ENCODE data around the gene RPL36. TPM values are rescaled to one million over a fixed set of nuclear protein-coding genes. Genes with fewer than 3 reads are reported as not detected.
A peak's percentile ranks its signal among the peaks of the same experiment; 100 is the strongest.
"Not testable (repeated sequence)": the region's sequence is repeated elsewhere in the genome, so short reads cannot be mapped to it uniquely, and the experiment has no call there.

RPL36 gene
- polyA plus RNA-seq, 1 donor from 2014 or later: 2,640 TPM

DNA sequence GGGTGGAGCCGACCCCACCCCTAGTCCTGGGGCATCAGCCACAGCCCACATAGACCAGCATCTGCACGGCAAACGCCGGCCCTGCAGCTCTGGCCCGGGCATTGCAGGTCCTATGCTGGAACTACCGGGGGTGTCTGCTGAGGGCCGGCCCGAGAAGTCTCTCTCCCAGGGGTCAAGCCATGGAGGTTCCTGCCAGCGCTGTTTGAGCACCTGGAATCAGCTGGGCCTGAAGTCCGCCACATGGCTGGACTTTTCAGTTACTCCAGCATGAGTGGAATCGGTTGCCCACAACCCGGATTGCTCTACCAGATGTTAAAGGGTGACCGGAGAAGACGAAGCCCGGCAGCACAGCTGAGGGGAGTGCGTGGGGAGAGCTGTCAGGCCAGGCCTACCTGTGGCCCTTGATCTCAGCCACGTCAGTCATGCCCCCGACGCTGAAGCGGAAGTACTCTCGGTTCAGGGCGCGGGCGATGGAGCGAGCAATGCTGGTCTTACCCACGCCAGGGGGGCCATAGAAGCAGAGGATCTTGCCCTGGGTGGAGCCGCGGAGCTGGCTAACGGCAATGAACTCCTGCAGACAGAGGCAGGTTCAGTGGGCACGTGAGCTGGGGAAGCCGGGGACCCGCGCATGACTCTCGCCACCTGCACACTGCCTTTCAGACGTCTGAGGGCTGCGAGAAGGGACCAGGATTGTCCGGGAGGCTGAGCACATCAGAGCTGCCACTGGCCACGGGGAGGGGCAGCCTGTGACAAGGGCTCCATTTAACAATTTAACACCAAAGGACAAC lies 8.7 kb downstream of the RPL36 start:
- Mint-ChIP-seq H3K36me3 (peaks cover 6% of the 10 kb centered on the region), H3K4me1 (peaks cover 3 to 5% (median 3%) of the 10 kb centered on the region in 3 donors), H3K4me3 (peak overlapping the region in 1 of 4 donors; percentile 80), H3K27ac (peak overlapping the region in 2 of 3 donors; percentile 46 to 95), H3K27me3 (no peaks in the 10 kb centered on the region), H3K9me3 (no peaks in the 10 kb centered on the region)

- Mint-ChIP-seq H3K9me3 (no peaks in the 10 kb centered on the region), H3K27ac (peak overlapping the region in 2 of 3 donors; percentile 57 to 78), H3K36me3 (peaks cover 7% of the 10 kb centered on the region), H3K4me1 (peaks cover 3 to 5% (median 3%) of the 10 kb centered on the region in 3 donors), H3K4me3 (no peak overlapping the region), H3K27me3 (no peaks in the 10 kb centered on the region)
Measured at GRCh38 chr19:5700455-5701092, 10.5 kb downstream of the RPL36 start.

DNA sequence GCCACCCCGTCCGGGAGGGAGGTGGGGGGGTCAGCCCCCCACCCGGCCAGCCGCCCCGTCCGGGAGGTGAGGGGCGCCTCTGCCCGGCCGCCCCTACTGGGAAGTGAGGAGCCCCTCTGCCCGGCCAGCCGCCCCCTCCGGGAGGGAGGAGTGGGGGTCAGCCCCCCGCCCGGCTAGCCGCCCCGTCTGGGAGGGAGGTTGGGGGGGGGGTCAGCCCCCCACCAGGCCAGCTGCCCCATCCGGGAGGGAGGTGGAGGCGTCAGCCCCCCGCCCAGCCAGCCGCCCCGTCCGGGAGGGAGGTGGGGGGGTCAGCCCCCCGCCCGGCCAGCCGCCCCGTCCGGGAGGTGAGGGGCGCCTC lies 11.9 kb downstream of the RPL36 start:
- H3K36me3 Mint-ChIP-seq: peaks cover 11% of the 10 kb centered on the region
- H3K4me3 Mint-ChIP-seq, H3K4me1 Mint-ChIP-seq, H3K27me3 Mint-ChIP-seq, H3K9me3 Mint-ChIP-seq, H3K27ac Mint-ChIP-seq: not testable (repeated sequence)

DNA sequence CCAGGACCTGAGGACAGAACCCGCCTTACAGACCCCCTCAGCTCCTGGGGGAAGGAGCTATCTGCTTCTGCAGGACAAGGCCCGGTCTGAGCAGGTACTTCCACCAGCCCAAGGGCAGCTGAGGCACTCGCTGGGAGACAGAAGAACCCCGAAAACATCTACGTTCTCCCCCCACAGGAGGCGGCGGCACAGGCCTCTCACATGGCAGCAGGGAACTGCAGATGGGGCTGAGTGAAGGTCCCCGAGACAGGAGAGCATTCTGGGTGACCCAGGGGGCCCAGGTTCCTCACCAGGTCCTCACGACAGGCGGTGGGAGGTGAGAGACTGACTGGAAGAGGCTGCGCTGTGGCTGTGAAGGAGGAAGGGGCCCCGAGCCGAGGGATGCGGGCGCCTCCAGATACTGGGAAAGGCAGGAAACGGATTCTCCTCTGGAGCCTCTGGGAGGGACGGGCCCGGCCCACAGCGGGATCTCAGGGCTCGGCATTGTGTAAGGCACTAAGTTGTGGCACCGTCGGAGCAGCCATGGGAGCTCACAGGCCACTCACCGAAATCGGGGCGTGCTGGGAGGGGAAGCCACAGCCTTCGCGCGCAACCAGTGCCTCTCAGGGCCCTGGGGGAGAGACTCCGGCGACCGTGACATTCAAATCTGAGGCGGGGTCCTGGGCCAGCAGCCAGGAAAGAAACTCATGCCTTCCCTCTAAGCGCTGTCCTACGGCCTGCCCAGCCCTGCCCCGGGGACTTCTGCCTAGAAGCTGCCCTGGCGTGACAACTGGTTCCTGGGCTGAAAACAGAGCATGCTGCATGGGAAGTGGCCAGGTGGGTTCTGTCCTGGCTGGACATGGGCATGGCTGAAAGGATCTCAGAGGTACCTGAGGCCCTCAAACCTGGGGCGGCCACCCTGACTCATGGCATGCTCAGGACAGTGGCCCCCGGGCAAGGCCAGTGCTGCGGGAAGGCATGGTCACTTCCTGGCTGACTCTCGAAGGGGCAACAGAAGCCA lies 14.0 kb downstream of the RPL36 start:
- Mint-ChIP-seq H3K36me3 (peaks cover 10% of the 10 kb centered on the region), H3K27me3 (no peaks in the 10 kb centered on the region), H3K4me1 (peaks cover 0 to under 1% (median 0%) of the 10 kb centered on the region in 3 donors), H3K4me3 (no peak overlapping the region), H3K27ac (peak overlapping the region in 1 of 3 donors; percentile 60), H3K9me3 (no peaks in the 10 kb centered on the region)

DNA sequence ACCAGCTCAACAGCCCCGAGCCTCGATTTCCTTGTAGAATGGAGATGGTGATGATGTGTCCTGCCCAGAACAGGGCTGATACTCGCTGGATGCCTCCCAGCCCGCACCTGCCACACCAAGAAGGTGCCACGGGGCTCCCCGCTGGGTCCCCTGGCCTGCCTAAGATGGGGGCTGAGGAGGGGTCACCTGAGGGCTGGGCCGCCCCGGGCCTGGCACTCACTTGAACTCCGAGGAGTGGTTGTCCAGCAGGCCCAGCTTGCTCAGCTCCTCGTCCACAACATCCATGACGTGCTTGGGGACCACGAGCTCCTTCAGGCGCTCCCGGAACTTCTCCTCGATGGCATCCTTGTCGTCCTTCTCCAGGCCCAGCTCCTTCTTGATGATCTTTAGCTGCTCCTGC lies 15.5 kb downstream of the RPL36 start:
- H3K9me3 Mint-ChIP-seq: no peaks in the 10 kb centered on the region
- no peaks in the 10 kb centered on the region for H3K4me1 Mint-ChIP-seq
- no peak overlapping the region for H3K4me3 Mint-ChIP-seq
- H3K27me3 Mint-ChIP-seq: no peaks in the 10 kb centered on the region
- H3K36me3 Mint-ChIP-seq: peaks cover 9% of the 10 kb centered on the region
- no peak overlapping the region for H3K27ac Mint-ChIP-seq

DNA sequence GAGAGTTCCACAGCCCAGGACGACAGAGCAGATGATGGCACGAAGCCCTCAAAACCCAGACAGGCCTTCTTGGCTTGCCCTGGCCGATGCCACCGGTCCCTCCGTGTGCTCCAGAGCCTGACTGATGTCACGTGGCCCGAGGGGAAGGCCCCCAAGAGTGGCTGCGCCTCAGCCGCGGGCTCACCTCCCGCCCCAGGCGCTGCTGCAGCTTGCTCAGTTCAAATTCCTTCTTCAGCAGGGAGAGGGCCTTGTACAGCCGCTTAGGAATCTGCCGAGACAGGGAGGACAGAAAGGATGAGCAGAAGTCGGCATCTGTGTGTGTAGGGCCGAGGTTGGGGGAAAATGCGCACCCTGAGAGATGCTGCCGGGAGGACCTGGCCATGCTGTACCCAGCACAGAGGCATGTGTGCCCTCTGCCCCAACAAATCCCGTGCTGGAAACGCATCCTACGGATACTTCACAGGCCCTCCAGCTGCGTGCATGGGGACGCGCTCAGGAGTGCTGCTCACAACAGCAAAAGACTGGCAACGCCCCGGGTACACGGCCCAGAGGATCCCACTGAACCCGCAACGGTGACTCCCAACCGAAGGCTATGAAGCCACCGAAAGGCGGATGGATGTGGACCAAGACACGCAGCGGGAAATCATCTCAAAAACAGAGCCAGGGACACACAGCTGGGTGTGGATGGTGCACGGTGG lies 16.9 kb downstream of the RPL36 start:
- H3K36me3 Mint-ChIP-seq: peaks cover 8% of the 10 kb centered on the region
- no peaks in the 10 kb centered on the region for H3K27me3 Mint-ChIP-seq
- H3K4me1 Mint-ChIP-seq: no peaks in the 10 kb centered on the region
- H3K4me3 Mint-ChIP-seq: no peak overlapping the region
- H3K27ac Mint-ChIP-seq: peak overlapping the region in 2 of 3 donors; percentile 39 to 78
- H3K9me3 Mint-ChIP-seq: no peaks in the 10 kb centered on the region

DNA sequence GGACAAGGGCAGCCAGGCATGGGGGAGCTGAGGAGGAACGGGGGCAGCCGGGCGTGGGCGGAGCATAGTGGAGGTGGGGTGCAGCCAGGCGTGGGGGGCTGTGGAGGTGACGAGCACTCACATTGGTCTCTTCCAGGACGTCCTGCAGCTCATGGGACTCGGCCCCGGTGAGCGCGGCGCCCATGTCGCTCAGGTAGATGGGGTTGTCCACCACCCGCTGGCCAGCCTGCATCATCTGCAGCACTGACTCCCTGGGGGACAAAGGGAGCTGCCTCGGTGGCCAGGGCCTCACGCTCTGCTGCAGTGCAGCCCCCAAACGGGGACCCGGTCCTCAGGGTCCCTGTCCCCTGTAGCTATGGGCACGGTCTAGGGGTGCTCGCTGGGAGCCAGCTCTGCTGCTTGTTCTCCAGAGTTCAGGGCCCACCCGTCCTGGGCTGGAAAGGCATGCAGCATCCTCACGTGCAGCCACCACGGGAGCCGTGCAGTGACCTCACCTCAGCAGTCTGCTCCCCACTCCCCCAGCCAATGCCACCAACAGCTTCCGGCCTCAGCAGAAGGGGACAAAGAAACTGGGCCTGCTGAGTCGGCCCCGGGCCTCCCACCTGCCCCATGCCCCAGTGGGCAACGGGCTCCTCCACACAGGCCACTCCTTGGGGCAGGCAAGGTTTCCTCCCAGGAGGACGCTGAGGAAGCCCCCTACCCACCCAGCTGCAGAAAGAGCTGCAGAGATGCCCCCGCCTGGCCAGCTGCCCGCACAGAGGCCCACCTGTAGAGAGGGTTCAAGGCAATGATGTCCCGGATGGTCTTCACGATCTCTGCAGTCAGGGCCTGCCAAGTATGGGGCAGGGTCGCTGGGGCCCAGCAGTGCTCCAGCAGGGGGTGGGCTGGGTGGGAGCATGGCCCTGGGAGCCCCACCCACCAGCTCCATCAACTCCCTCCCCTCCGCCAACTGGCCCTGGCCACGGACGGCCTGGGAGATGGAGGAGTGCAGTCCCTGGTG lies 17.8 kb downstream of the RPL36 start:
- Mint-ChIP-seq H3K4me3 (no peak overlapping the region), H3K4me1 (no peaks in the 10 kb centered on the region), H3K27me3 (no peaks in the 10 kb centered on the region), H3K36me3 (peaks cover 8% of the 10 kb centered on the region), H3K9me3 (no peaks in the 10 kb centered on the region), H3K27ac (peak overlapping the region in 1 of 3 donors; percentile 78)

DNA sequence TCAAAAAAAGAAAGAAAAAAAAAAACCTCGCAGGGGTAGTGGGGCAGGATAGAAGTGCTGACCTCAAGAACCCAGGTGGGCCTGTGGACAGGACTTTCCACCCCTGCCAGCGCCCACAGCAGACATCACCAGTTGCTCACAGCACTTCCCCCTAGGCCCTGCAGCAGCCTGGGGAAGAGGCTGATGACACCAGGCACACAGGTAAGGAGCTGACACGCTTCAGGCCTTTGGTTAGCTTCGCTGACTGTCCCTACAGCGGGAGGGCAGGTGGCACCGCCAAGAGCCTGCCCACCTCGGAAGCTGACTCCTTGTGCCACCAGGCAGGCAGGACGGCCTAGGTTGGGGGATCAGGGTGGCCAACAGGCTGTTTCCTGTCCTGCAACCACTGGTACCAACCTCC lies 20.9 kb downstream of the RPL36 start:
- Mint-ChIP-seq H3K27me3 (no peaks in the 10 kb centered on the region), H3K27ac (no peak overlapping the region), H3K4me1 (no peaks in the 10 kb centered on the region), H3K9me3 (no peaks in the 10 kb centered on the region), H3K36me3 (peaks cover 3% of the 10 kb centered on the region), H3K4me3 (no peak overlapping the region)

- no peaks in the 10 kb centered on the region for H3K36me3 Mint-ChIP-seq
- H3K27me3 Mint-ChIP-seq: no peaks in the 10 kb centered on the region
- no peaks in the 10 kb centered on the region for H3K4me1 Mint-ChIP-seq
- H3K27ac Mint-ChIP-seq: no peak overlapping the region
- no peaks in the 10 kb centered on the region for H3K9me3 Mint-ChIP-seq
- H3K4me3 Mint-ChIP-seq: no peak overlapping the region
Measured at GRCh38 chr19:5711713-5712161, 21.6 kb downstream of the RPL36 start.

- Mint-ChIP-seq H3K36me3 (no peaks in the 10 kb centered on the region), H3K9me3 (no peaks in the 10 kb centered on the region)
Measured at GRCh38 chr19:5713228-5713627, 23.1 kb downstream of the RPL36 start.

DNA sequence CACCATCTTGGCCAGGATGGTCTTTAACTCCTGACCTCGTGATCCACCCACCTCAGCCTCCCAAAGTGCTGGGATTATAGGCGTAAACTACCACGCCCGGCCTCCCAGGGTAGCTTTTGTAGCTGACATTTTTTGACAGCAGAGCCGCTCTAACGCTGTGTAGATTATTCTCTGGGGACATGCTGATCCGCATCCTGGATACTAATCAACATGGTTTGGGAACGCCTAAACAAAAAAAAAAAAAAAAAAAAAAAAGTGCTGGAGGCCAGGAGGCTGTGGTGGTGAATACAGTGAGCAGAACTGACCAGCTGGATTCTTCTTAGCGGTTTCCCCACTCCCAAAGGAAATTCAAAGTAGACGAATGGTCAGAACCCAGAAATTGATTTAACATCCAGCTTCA lies 24.7 kb downstream of the RPL36 start:
- Mint-ChIP-seq H3K27ac (no peak overlapping the region), H3K9me3 (no peaks in the 10 kb centered on the region), H3K4me3 (no peak overlapping the region), H3K36me3 (no peaks in the 10 kb centered on the region), H3K27me3 (no peaks in the 10 kb centered on the region), H3K4me1 (peaks cover 9 to 17% (median 11%) of the 10 kb centered on the region in 3 donors)

More at GRCh38 chr19:5713228-5713627, 23.1 kb downstream of the RPL36 start:
- no peak overlapping the region for H3K4me3 Mint-ChIP-seq
- no peaks in the 10 kb centered on the region for H3K27me3 Mint-ChIP-seq
- peaks cover 0 to 7% (median 0%) of the 10 kb centered on the region in 3 donors for H3K4me1 Mint-ChIP-seq
- no peak overlapping the region for H3K27ac Mint-ChIP-seq

DNA sequence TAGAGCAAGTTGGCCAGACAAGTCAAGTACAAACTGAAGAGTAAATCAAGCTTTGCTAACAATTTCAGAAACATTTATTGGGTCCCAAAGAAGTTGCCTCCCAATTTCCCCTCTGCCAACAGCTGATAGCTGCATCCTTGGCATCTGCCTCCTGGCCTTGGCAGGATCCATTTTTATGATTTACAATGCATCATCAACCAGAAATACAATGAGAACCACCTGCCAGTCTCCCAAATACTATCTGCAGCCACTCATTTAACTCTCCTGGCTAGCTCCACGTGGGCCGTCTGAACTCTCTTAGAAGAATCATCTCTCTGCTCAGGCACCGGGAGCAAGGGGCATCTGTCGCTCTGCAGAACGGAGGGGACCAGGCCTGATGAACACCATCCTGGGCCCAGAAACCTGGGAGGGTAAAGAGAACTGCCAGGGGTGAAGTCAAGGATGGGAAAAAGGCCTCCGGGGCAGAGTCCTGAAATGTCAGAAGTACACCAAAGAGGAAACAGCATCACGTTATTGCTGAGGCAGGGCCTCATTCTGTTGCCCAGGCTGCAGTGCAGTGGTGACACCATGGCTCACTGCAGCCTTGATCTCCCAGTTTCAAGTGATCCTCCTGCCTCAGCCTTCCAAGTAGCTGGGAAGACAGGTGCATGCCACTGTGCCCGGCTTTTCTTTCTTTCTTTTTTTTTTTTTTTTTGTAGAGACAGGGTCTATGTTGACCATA lies 27.3 kb downstream of the RPL36 start:
- Mint-ChIP-seq H3K9me3 (no peaks in the 10 kb centered on the region), H3K36me3 (no peaks in the 10 kb centered on the region), H3K27me3 (no peaks in the 10 kb centered on the region), H3K4me1 (peaks cover 13 to 17% (median 17%) of the 10 kb centered on the region in 3 donors), H3K4me3 (peak overlapping the region in 2 of 4 donors; percentile 75 to 79), H3K27ac (peak overlapping the region in 2 of 3 donors; percentile 73 to 80)

GRCh38 chr19:5718037-5718578 lies 28.0 kb downstream of the RPL36 start:
- H3K27ac Mint-ChIP-seq: peak overlapping the region in 2 of 3 donors; percentile 80 to 99
- peaks cover 13 to 17% (median 17%) of the 10 kb centered on the region in 3 donors for H3K4me1 Mint-ChIP-seq
- H3K4me3 Mint-ChIP-seq: peak overlapping the region; percentile 88 to 95 (median 92)
- no peaks in the 10 kb centered on the region for H3K27me3 Mint-ChIP-seq
- H3K9me3 Mint-ChIP-seq: no peaks in the 10 kb centered on the region
- no peaks in the 10 kb centered on the region for H3K36me3 Mint-ChIP-seq
